Tibial nerve (tissue), 4 donors: ENCODE measurements around the gene RASEF. TPM values are rescaled to one million over a fixed set of nuclear protein-coding genes. Genes with fewer than 3 reads are reported as not detected.

Source experiments
- DNase-seq, 2 donors: peaks; one replicate each; pipeline ENCODE4 v3.0.0-alpha.2; 2019; ENCODE audit warnings: low spot score in 2 of 2
- H3K27ac ChIP-seq, 4 donors: fragments of 200-600 bp; sonication (generic) in 3 of 4; one replicate each; pipeline ENCODE4 v1.5.1; 2017 to 2019; ENCODE audit warnings: mild to moderate bottlenecking in 1 of 4
- H3K27me3 ChIP-seq, 2 donors: fragments of 200-600 bp; sonication (generic) in 1 of 2; one replicate each; pipeline versions ENCODE4 v1.5.1 to v1.6.0; 2017 to 2019
- H3K36me3 ChIP-seq, 3 donors: fragments of 200-600 bp; sonication (generic); one replicate each; pipeline ENCODE4 v1.5.1; 2018 to 2019
- H3K4me1 ChIP-seq, 4 donors: fragments of 200-600 bp; sonication (generic) in 3 of 4; one replicate each; pipeline ENCODE4 v1.5.1; 2017 to 2019
- H3K4me3 ChIP-seq, 4 donors: fragments of 200-600 bp; sonication (generic) in 3 of 4; one replicate each; pipeline ENCODE4 v1.5.1; 2017 to 2019; ENCODE audit warnings: mild to moderate bottlenecking in 1 of 4, moderate library complexity in 1 of 4
- H3K9me3 ChIP-seq, 4 donors: fragments of 200-600 bp; sonication (generic) in 3 of 4; one replicate each; pipeline ENCODE4 v1.5.1; 2017 to 2019
- CTCF ChIP-seq, 5 experiments: fragments of 200-600 bp in 3 of 5; fragments of 450-650 bp in 2 of 5; sonication (generic) in 3 of 5; IDR thresholded peaks; one replicate each; pipeline ENCODE4 v1.5.1; 2016 to 2019; ENCODE audit warnings: antibody characterized with exemption in 5 of 5, mild to moderate bottlenecking in 3 of 5, moderate library complexity in 2 of 5
- EP300 ChIP-seq, 2 donors: sonication (generic); formaldehyde crosslinking; IDR thresholded peaks; one replicate each; pipeline ENCODE4 v1.6.1; 2017; ENCODE audit warnings: antibody characterized with exemption in 2 of 2, mild to moderate bottlenecking in 1 of 2
- POLR2A ChIP-seq, 2 donors: fragments of 450-650 bp; IDR thresholded peaks; one replicate each; pipeline ENCODE4 v1.6.1; 2017; ENCODE audit warnings: antibody characterized with exemption in 2 of 2, mild to moderate bottlenecking in 2 of 2, moderate library complexity in 2 of 2
- WGBS, 2 donors: methylation state at CpG; one replicate each; pipeline ENCODE4 v1.1.5; 2018; 5-methylcytosine and 5-hydroxymethylcytosine counted together
- total RNA-seq, 4 donors: library from RNA; depleted of rRNA; stranded (reverse); fragments of >200 nt; gene quantifications; one replicate each; pipeline ENCODE4 v1.1.0, GENCODE V29; 2016

The RASEF gene
- total RNA-seq, 4 donors from 2014 or later, result 0.21 to 3.6 (median 1.4) TPM

- H3K27me3 ChIP-seq, result no peaks in the 10 kb centered on the region
- no peaks in the 10 kb centered on the region for H3K4me1 ChIP-seq
- H3K4me3 ChIP-seq, result no peak overlapping the region
- TF ChIP-seq CTCF (IDR thresholded peaks at IDR 0.05) (no peak), POLR2A (IDR thresholded peaks at IDR 0.05) (no peak), EP300 (IDR thresholded peaks at IDR 0.05) (no peak)
- no peak overlapping the region for H3K27ac ChIP-seq
- WGBS, 2 donors, result 94 to 95% methylated on average over 2 of the region's 2 CpGs
- no peaks in the 10 kb centered on the region for H3K9me3 ChIP-seq
- no peaks in the 10 kb centered on the region for H3K36me3 ChIP-seq
- DNase-seq, result no peak
Measured at GRCh38 chr9:83002329-83002728, 60.6 kb downstream of the RASEF start.

GRCh38 chr9:83000765-83001164 is 62.2 kb downstream of the RASEF start:
- H3K9me3 ChIP-seq, result no peaks in the 10 kb centered on the region
- WGBS, 2 donors, result 92 to 94% methylated on average over 5 of the region's 5 CpGs
- no peak for DNase-seq
- no peaks in the 10 kb centered on the region for H3K4me1 ChIP-seq
- no peak overlapping the region for H3K4me3 ChIP-seq
- H3K36me3 ChIP-seq, result no peaks in the 10 kb centered on the region
- H3K27ac ChIP-seq, result no peak overlapping the region
- H3K27me3 ChIP-seq, result no peaks in the 10 kb centered on the region
- TF ChIP-seq POLR2A (IDR thresholded peaks at IDR 0.05) (no peak), EP300 (IDR thresholded peaks at IDR 0.05) (no peak), CTCF (IDR thresholded peaks at IDR 0.05) (no peak)

- no peak for TF ChIP-seq EP300 (IDR thresholded peaks at IDR 0.05)
- TF ChIP-seq CTCF (IDR thresholded peaks at IDR 0.05), result no peak
- TF ChIP-seq POLR2A (IDR thresholded peaks at IDR 0.05), result no peak
- H3K9me3 ChIP-seq, result no peaks in the 10 kb centered on the region
- DNase-seq, result no peak
- no peaks in the 10 kb centered on the region for H3K27me3 ChIP-seq
- no peaks in the 10 kb centered on the region for H3K4me1 ChIP-seq
- WGBS, 2 donors, result 19 to 20% methylated on average over 2 of the region's 2 CpGs
- no peaks in the 10 kb centered on the region for H3K36me3 ChIP-seq
- no peak overlapping the region for H3K4me3 ChIP-seq
- H3K27ac ChIP-seq, result no peak overlapping the region
Measured at GRCh38 chr9:82998409-82998808, 64.5 kb downstream of the RASEF start.

GRCh38 chr9:82997476-82998140 is 65.3 kb downstream of the RASEF start:
- TF ChIP-seq CTCF (IDR thresholded peaks at IDR 0.05) (no peak), EP300 (IDR thresholded peaks at IDR 0.05) (no peak)
- H3K4me3 ChIP-seq, result no peak overlapping the region
- H3K9me3 ChIP-seq, result no peaks in the 10 kb centered on the region
- 91 to 92% methylated on average over 6 of the region's 6 CpGs for WGBS, 2 donors
- no peaks in the 10 kb centered on the region for H3K27me3 ChIP-seq
- no peak overlapping the region for H3K27ac ChIP-seq
- H3K4me1 ChIP-seq, result no peaks in the 10 kb centered on the region
- no peaks in the 10 kb centered on the region for H3K36me3 ChIP-seq
- DNase-seq, result no peak

- Histone ChIP-seq H3K9me3 (no peaks in the 10 kb centered on the region), H3K27me3 (no peaks in the 10 kb centered on the region), H3K4me1 (no peaks in the 10 kb centered on the region), H3K27ac (no peak overlapping the region), H3K4me3 (no peak overlapping the region), H3K36me3 (no peaks in the 10 kb centered on the region)
- no peak for DNase-seq
- TF ChIP-seq EP300 (IDR thresholded peaks at IDR 0.05), result no peak
- TF ChIP-seq CTCF (IDR thresholded peaks at IDR 0.05), result no peak
- no peak for TF ChIP-seq POLR2A (IDR thresholded peaks at IDR 0.05)
- 94 to 95% methylated on average over 4 of the region's 4 CpGs for WGBS, 2 donors
Measured at GRCh38 chr9:82996941-82997340, 66.0 kb downstream of the RASEF start.
